HL-60 (cell line): Measurements from ENCODE around the gene UBE2Q2.

Experiments
- CTCF ChIP-seq: IDR thresholded peaks from one replicate; pipeline ENCODE4 v1.5.1; 2011; ENCODE audit warnings: low read length, control low read depth, inconsistent platforms; ENCODE audit not compliant: insufficient read depth
- GABPA ChIP-seq: IDR thresholded peaks from 2 replicates; pipeline ENCODE4 v1.6.1; 2012; ENCODE audit warnings: low read depth

- TF ChIP-seq CTCF (no peak), GABPA (no peak)
Measured at GRCh38 chr15:75842722-75843677, at the start of gene UBE2Q2.
